HepG2 (cell line): ENCODE data around the gene GARS1. TPM values are rescaled to one million over a fixed set of nuclear protein-coding genes. Genes with fewer than 3 reads are reported as not detected.

Source experiments
- ATAC-seq: fragments of 200-7000 bp; cut with Tn5 transposase; 3 replicates; pipeline ENCODE4 v1.9.1; 2020; ENCODE audit warnings: mild to moderate bottlenecking, moderate library complexity
- BruUV-seq: library from RNA; stranded (reverse); fragments of 400-500 nt; replicated peaks from 2 replicates; lab custom pipeline; 2021; lab: Mats Ljungman, UMichigan
- CTCF ChIA-PET: fragments of 300-600 bp; formaldehyde crosslinking; extraction: SDS; loops from one replicate; lab custom pipeline; 2021; ENCODE audit warnings: low total read pairs, inconsistent platforms, low intra/inter-chr PET ratio; lab: Yijun Ruan, JAX
- POLR2A ChIA-PET: fragments of 350-600 bp; sonication (Branson Sonifier 250); formaldehyde crosslinking; loops from one replicate; lab custom pipeline; 2020; ENCODE audit warnings: antibody characterized with exemption, inconsistent platforms; lab: Yijun Ruan, JAX
- DNase-seq: peaks from one replicate; pipeline ENCODE4 v3.0.0-alpha.2; 2015; ENCODE audit warnings: low spot score
- FAIRE-seq: peaks from 3 replicates; lab custom pipeline; 2011; peaks lifted over from hg19 to GRCh38; lab: Jason Lieb, UNC
- H2AFZ ChIP-seq: one replicate; pipeline ENCODE4 v1.6.1; 2011; ENCODE audit warnings: low read length, inconsistent platforms
- H3K27ac ChIP-seq: fragments of 300-600 bp; 3 replicates; pipeline ENCODE4 v1.8.0; 2011; ENCODE audit warnings: mixed run types, mild to moderate bottlenecking, mixed read lengths, low read length, inconsistent platforms; ENCODE audit not compliant: insufficient read depth; ENCODE audit errors: extremely low read length
- H3K27me3 ChIP-seq, 2 experiments: fragments of 200-600 bp in 1 of 2; 2 replicates in 1 of 2; 3 replicates in 1 of 2; pipeline versions ENCODE4 v1.6.0 to v1.8.0; 2011; ENCODE audit warnings: low read length in 2 of 2, mild to moderate bottlenecking in 2 of 2, moderate library complexity in 2 of 2, inconsistent platforms in 1 of 2; ENCODE audit not compliant: insufficient read depth in 2 of 2, control insufficient read depth in 1 of 2
- H3K36me3 ChIP-seq, 2 experiments: fragments of 200-600 bp in 1 of 2; replicated peaks in 1 of 2; 2 replicates in 1 of 2; 3 replicates in 1 of 2; pipeline versions ENCODE4 v1.5.1 to v1.8.0; 2011; ENCODE audit warnings: low read length in 2 of 2, inconsistent platforms in 1 of 2; ENCODE audit not compliant: insufficient read depth in 2 of 2, control insufficient read depth in 1 of 2
- H3K4me1 ChIP-seq: 2 replicates; pipeline ENCODE4 v1.5.1; 2012; ENCODE audit warnings: low read length, inconsistent platforms; ENCODE audit not compliant: insufficient read depth
- H3K4me2 ChIP-seq: 2 replicates; pipeline ENCODE4 v1.6.0; 2011; ENCODE audit warnings: low read depth, low read length, inconsistent platforms
- H3K4me3 ChIP-seq, 3 experiments: fragments of 200-600 bp in 1 of 3; sonication (generic), shearing (Covaris generic) in 1 of 3; replicated peaks in 1 of 3; 2 replicates each; pipeline ENCODE4 v1.5.1; 2011 to 2016; ENCODE audit warnings: low read length in 3 of 3, inconsistent platforms in 2 of 3, low read depth in 2 of 3, mild to moderate bottlenecking in 2 of 3, control low read depth in 1 of 3, mixed read lengths in 1 of 3; ENCODE audit not compliant: insufficient read depth in 1 of 3
- H3K79me2 ChIP-seq: one replicate; pipeline ENCODE4 v1.6.1; 2011; ENCODE audit warnings: low read length, inconsistent platforms; ENCODE audit not compliant: insufficient read depth
- H3K9ac ChIP-seq: 2 replicates; pipeline ENCODE4 v1.6.0; 2011; ENCODE audit warnings: mild to moderate bottlenecking, low read depth, low read length, inconsistent platforms; ENCODE audit not compliant: insufficient read depth
- H3K9me3 ChIP-seq: 2 replicates; pipeline ENCODE4 v1.5.1; 2012; ENCODE audit warnings: mild to moderate bottlenecking, low read length
- H4K20me1 ChIP-seq: 2 replicates; pipeline ENCODE4 v1.6.0; 2011; ENCODE audit warnings: inconsistent platforms, mild to moderate bottlenecking, low read length, moderate library complexity; ENCODE audit not compliant: insufficient read depth
- EED ChIP-seq: sonication (generic); formaldehyde crosslinking; IDR thresholded peaks from 2 replicates; pipeline ENCODE4 v1.5.0; 2020; ENCODE audit warnings: mild to moderate bottlenecking, missing genetic modification reagents
- HHEX ChIP-seq: IDR thresholded peaks from 2 replicates; pipeline ENCODE4 v1.6.1; 2016; ENCODE audit warnings: control low read depth
- KAT7 ChIP-seq: IDR thresholded peaks from 2 replicates; pipeline ENCODE4 v1.6.1; 2018; ENCODE audit warnings: borderline replicate concordance, missing compliant biosample characterization
- NCOA1 ChIP-seq: sonication (generic); formaldehyde crosslinking; IDR thresholded peaks from 2 replicates; pipeline ENCODE4 v1.9.0; 2021; ENCODE audit warnings: missing genetic modification reagents
- RBM22 ChIP-seq: fragments of 200-400 bp; formaldehyde crosslinking; optimal IDR thresholded peaks from 2 replicates; pipeline ENCODE3; 2017; ENCODE audit warnings: mild to moderate bottlenecking, low read length, moderate library complexity
- RXRB ChIP-seq: IDR thresholded peaks from 2 replicates; pipeline ENCODE4 v1.6.1; 2016; ENCODE audit warnings: borderline replicate concordance, missing genetic modification reagents, missing compliant biosample characterization
- ZNF557 ChIP-seq: sonication (generic); formaldehyde crosslinking; IDR thresholded peaks from 2 replicates; pipeline ENCODE4 v1.4.0; 2020; ENCODE audit warnings: missing genetic modification reagents
- ZNF563 ChIP-seq: sonication (generic); formaldehyde crosslinking; IDR thresholded peaks from 2 replicates; pipeline ENCODE4 v1.8.0; 2022; ENCODE audit warnings: mild to moderate bottlenecking, moderate library complexity, missing genetic modification reagents
- ZNF616 ChIP-seq: sonication (generic); formaldehyde crosslinking; IDR thresholded peaks from 2 replicates; pipeline ENCODE4 v1.5.0; 2020; ENCODE audit warnings: low read depth, mild to moderate bottlenecking, missing genetic modification reagents
- ZSCAN21 ChIP-seq: sonication (generic); formaldehyde crosslinking; IDR thresholded peaks from 2 replicates; pipeline ENCODE4 v1.8.0; 2022; ENCODE audit warnings: mild to moderate bottlenecking, missing genetic modification reagents, moderate library complexity, borderline replicate concordance
- ZSCAN25 ChIP-seq: sonication (generic); formaldehyde crosslinking; IDR thresholded peaks from 2 replicates; pipeline ENCODE4 v1.8.0; 2022; ENCODE audit warnings: mild to moderate bottlenecking, missing genetic modification reagents
- WGBS: methylation state at CpG from one replicate; pipeline ENCODE4 v1.1.6; 2017; ENCODE audit warnings: low lambda C conversion rate; 5-methylcytosine and 5-hydroxymethylcytosine counted together
- in situ Hi-C: cut with HindIII; loops from 2 replicates; pipeline ENCODE4 v1.10.0; 2017; ENCODE audit warnings: low pct_unique_long_range_greater_than_20kb; ENCODE audit not compliant: extremely low pct_ligation_motif_present
- intact Hi-C: fragments of 100-400 bp; cut with micrococcal nuclease; formaldehyde crosslinking; loops from one replicate; pipeline ENCODE4 v1.10.0; 2022; ENCODE audit not compliant: unreplicated experiment
- polyA plus RNA-seq, 8 experiments: library from polyadenylated mRNA; depleted of rRNA in 3 of 8; stranded (reverse) in 7 of 8; unstranded in 1 of 8; fragments of >200 nt; fragmentation: Illumina TruSeq in 4 of 8; extraction: Trizol in 4 of 8; gene quantifications; 2 replicates each; pipeline versions ENCODE4 v1.2.1 to v1.2.3, GENCODE V29; 2011 to 2016; ENCODE audit warnings: low read depth in 4 of 8, missing spikeins in 1 of 8, mixed read lengths in 1 of 8; ENCODE audit not compliant: insufficient read depth in 1 of 8
- total RNA-seq, 5 experiments: library from RNA; depleted of rRNA; stranded (reverse); fragments of >200 nt; fragmentation: Illumina TruSeq; extraction: Trizol; gene quantifications; 2 replicates each; pipeline ENCODE4 v1.2.3, GENCODE V29; 2016; ENCODE audit warnings: low read depth in 1 of 5
- TF ChIP-seq, protein P1 (sequence below): sonication (generic); formaldehyde crosslinking; IDR thresholded peaks from 2 replicates; pipeline ENCODE4 v1.5.0; 2020; ENCODE audit warnings: missing genetic modification reagents, mild to moderate bottlenecking, borderline replicate concordance
- TF ChIP-seq, protein P2 (sequence below): sonication (generic); formaldehyde crosslinking; IDR thresholded peaks from 2 replicates; pipeline ENCODE4 v1.4.0; 2020; ENCODE audit warnings: mild to moderate bottlenecking, missing genetic modification reagents, borderline replicate concordance
- TF ChIP-seq, protein P3 (sequence below): sonication (generic); formaldehyde crosslinking; IDR thresholded peaks from 2 replicates; pipeline ENCODE4 v1.4.0; 2020; ENCODE audit warnings: missing genetic modification reagents

The GARS1 gene
- total and polyA plus RNA-seq, 2 of the 13 experiments (the other 11 are each of a cell fraction or from before 2014, with no cell fraction given) = 140 to 460 TPM

DNA sequence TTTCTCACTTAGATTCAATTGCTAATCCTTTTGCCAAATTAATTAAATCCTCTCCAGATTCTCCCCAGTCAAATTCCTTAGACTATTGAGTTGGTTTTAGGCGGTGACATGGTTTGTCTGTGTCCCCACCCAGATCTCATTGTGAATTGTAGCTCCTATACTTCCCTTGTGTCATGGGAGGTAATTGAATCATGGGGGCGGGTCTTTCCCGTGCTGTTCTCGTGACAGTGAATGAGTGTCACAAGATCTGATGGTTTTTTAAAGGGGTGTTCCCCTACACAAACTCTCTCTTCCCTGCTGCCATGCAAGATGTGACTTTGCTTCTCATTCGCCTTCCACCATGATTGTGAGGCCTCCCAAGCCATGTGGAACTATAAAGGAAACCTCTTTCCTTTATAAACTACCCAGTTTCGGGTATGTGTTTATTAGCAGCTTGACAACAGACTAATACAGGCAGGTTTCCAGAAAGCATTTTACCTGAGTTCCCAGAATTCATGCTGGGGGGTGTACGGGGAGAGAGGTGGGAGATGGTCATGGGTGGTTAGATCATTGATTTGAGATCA is 44.7 kb upstream of the GARS1 start:
- 98% methylated on average over 7 of the region's 7 CpGs for WGBS
- Histone ChIP-seq H3K27me3 (no peaks in the 10 kb centered on the region), H4K20me1 (no peaks in the 10 kb centered on the region), H3K4me2 (no peak overlapping the region), H3K9me3 (no peaks in the 10 kb centered on the region), H3K9ac (no peak overlapping the region), H2AFZ (no peak overlapping the region), H3K4me3 (no peak overlapping the region), H3K36me3 (no peaks in the 10 kb centered on the region), H3K27ac (no peak overlapping the region), H3K4me1 (peaks cover 20% of the 10 kb centered on the region), H3K79me2 (no peaks in the 10 kb centered on the region)
- TF ChIP-seq, protein P1, sequence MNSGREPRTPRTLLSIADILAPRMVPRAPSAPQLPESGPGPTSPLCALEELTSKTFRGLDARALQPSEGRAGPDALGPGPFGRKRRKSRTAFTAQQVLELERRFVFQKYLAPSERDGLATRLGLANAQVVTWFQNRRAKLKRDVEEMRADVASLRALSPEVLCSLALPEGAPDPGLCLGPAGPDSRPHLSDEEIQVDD = no peak
- TF ChIP-seq RXRB (CRISPR knock-in tag) = no peak
- TF ChIP-seq ZNF557 = no peak
- no peak for TF ChIP-seq HHEX (CRISPR knock-in tag)
- no peak for TF ChIP-seq ZSCAN21
- TF ChIP-seq ZNF563 (CRISPR knock-in tag) = no peak
- TF ChIP-seq, protein P2, sequence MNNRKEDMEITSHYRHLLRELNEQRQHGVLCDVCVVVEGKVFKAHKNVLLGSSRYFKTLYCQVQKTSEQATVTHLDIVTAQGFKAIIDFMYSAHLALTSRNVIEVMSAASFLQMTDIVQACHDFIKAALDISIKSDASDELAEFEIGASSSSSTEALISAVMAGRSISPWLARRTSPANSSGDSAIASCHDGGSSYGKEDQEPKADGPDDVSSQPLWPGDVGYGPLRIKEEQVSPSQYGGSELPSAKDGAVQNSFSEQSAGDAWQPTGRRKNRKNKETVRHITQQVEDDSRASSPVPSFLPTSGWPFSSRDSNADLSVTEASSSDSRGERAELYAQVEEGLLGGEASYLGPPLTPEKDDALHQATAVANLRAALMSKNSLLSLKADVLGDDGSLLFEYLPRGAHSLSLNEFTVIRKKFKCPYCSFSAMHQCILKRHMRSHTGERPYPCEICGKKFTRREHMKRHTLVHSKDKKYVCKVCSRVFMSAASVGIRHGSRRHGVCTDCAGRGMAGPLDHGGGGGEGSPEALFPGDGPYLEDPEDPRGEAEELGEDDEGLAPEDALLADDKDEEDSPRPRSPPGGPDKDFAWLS (CRISPR knock-in tag) = no peak
- TF ChIP-seq ZNF616 = no peak
- no peak for TF ChIP-seq KAT7 (CRISPR knock-in tag)
- TF ChIP-seq NCOA1 (CRISPR knock-in tag) = no peak
- no peak for TF ChIP-seq EED (CRISPR knock-in tag)
- TF ChIP-seq ZSCAN25 (CRISPR knock-in tag) = no peak
- no peak for TF ChIP-seq RBM22
- TF ChIP-seq, protein P3, sequence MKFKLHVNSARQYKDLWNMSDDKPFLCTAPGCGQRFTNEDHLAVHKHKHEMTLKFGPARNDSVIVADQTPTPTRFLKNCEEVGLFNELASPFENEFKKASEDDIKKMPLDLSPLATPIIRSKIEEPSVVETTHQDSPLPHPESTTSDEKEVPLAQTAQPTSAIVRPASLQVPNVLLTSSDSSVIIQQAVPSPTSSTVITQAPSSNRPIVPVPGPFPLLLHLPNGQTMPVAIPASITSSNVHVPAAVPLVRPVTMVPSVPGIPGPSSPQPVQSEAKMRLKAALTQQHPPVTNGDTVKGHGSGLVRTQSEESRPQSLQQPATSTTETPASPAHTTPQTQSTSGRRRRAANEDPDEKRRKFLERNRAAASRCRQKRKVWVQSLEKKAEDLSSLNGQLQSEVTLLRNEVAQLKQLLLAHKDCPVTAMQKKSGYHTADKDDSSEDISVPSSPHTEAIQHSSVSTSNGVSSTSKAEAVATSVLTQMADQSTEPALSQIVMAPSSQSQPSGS (CRISPR knock-in tag) = no peak
- intact Hi-C loops = loop anchor here (10.0 kb wide), 1 partner anchor 195 kb away; no protein-coding TSS in a partner anchor
- no peak for DNase-seq
- no peak for FAIRE-seq
- ChIA-PET CTCF (interaction anchor here (2.6 kb wide), 1 partner anchor 14 kb away, joined by 24 read pairs; no protein-coding TSS in a partner anchor), POLR2A (no interaction called here)
- in situ Hi-C loops = no loop called here
- no peak for ATAC-seq
- BruUV-seq = no TSS peak
